GM12892 (cell line): ENCODE measurements around the gene SNAI3.

ENCODE experiments used
- DNase-seq: peaks from one replicate; pipeline ENCODE4 v3.0.0; 2011; ENCODE audit not compliant: insufficient read length
- FAIRE-seq: peaks from 2 replicates; lab custom pipeline; 2011; peaks lifted over from hg19 to GRCh38; lab: Jason Lieb, UNC
- POLR2A ChIP-seq: IDR thresholded peaks from 2 replicates; pipeline ENCODE4 v1.6.1; 2011; ENCODE audit warnings: low read depth, low read length, control low read depth
- POLR2AphosphoS5 ChIP-seq: IDR thresholded peaks from 2 replicates; pipeline ENCODE4 v1.6.1; 2011; ENCODE audit warnings: low read depth, low read length, control low read depth
- TAF1 ChIP-seq: IDR thresholded peaks from 2 replicates; pipeline ENCODE4 v1.6.1; 2011; ENCODE audit warnings: low read depth, mild to moderate bottlenecking, control low read depth, low read length, borderline replicate concordance

The SNAI3 gene

DNA sequence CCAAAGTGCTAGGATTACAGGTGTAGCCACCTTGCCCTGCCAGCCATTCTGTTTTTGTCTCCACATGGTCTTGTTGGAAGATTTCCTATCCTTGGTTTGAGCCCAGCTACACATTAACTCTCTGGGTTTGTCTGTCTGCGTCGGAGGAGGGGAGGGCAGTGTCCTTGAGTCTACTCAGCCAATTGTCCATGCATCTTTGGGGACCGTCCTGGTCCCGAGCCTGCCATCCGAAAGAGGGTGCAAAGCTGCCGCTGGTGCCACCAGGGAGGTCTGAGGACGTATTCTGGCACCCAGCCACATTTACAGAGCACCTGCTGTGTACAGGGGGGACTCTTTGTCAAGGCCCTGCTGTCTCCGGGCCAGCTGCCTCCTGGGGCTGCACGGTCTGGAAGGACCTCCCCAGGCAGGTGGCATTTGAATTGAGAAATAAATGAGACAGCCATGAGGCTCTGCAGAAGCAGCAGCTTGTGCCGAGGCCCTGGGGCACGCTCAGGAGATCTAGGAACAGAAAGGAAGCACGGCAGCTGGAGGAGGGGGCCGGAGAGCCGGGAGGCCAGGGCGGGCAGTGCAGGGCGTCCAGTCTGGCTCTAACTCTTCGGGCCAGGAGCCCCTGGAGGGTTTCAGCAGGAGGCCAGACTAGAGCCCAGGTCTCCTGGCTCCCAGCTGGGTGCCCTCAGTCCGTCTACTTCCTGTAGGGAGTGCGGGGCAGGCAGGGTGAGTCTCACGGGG is 36.9 kb downstream of the SNAI3 start:
- TF ChIP-seq TAF1 (no peak), POLR2AphosphoS5 (no peak; the same call in 1 of the 2 replicates), POLR2A (no peak)
- FAIRE-seq (no peak), DNase-seq (no peak)

DNA sequence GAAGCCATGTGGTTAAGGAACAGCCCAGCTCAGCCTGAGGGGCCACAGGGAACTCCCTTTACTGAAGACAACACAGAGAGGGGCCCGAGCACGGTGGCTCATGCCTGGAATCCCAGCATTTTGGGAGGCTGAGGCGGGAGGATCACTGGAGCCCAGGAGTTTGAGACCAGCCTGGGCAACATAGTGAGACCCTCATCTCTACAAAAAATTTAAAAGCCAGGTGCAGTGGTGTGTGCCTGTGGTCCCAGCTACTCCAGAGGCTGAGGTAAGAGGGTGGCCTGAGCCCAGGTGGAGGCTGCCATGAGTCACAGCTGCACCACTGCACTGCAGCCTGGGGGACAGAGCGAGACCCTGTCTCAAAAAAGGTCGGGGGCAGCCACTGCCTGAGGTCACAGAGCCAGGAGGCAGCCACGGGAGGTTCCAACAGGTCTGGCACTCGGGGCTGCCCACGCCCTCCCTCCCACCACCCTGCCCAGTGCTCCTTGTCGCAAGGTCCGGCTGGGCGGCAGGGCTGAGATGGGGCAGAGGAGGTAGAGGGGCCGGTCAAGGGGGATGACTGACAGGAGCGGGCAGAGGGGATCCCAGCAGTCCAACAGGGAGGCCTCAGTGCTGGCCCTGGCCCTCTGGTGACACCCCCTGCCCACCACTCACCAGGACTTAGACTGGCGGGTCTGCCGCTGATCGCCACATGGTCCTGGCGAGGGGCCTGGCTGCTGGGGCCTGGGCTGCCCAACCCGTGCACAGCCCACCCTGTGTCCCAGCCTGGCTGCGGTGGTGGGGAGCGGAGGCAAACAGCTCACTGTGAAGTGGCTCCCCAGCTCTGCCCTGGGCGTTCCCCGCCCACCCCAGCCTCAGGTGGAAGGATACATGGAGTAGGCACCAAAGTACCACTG is 38.9 kb downstream of the SNAI3 start:
- peak; percentile 38; the same call in 1 of the 2 replicates for TF ChIP-seq POLR2A
- TF ChIP-seq TAF1: no peak
- peak; percentile 58; the same call in 1 of the 2 replicates for TF ChIP-seq POLR2AphosphoS5

DNA sequence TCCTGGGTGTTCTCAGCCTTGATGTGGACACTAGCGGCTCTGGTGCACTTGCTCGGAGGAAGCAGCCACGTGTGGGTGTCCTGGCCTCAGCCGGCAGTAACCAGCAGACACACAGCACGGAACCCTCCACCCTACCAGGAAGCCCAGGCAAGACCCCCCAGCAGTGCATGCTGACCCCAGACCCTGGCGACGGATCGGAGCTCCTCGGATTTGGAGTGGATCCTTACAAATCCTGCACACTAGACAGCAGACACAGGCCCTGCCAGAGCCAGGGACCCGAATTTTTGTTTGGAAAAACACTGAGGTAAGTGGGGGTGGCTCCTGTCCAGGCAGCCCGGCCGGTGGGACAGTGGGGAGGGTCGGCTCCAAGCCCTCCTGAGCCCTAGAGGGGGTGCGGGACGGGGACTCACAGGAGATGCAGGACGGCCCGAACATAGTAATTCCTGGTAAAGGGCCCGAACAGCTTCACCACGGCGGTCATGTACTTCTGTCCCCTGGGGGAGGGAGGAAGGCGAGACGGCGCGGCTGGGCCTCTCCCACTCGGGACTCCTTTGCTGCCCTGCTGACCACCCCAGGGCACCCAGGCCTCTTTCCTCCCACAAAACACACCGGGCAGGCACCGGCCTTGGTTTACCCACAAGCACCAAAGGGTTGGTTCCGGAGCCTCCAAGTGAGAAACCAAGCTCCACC is 39.8 kb downstream of the SNAI3 start:
- no peak for FAIRE-seq
- no peak; the same call in 1 of the 2 replicates for TF ChIP-seq POLR2AphosphoS5
- no peak for TF ChIP-seq TAF1
- TF ChIP-seq POLR2A: no peak; the same call in 1 of the 2 replicates
- DNase-seq: no peak

More for the DNA sequence above, 38.9 kb downstream of the SNAI3 start:
- no peak for DNase-seq
- no peak for FAIRE-seq

DNA sequence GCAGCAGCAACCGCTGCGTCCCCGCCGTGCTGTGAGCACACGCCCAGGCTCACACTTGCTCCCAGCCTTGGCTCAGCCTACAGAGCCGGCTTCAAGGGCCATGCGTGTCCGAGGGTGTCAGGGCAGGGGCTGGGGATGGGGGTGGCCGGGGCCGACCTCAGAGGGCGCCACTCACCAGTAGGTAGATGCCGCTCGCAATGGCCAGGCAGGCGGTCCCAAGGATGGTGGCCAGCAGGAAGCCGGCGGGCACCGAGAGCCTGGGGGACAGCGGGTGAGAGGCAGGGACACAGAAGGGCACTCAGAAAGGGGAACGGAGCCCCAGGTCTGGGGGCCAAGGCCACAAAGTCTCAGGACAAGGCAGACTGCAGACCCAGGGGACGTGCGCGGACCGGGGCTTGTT is 40.4 kb downstream of the SNAI3 start:
- no peak for TF ChIP-seq POLR2A
- no peak for TF ChIP-seq TAF1
- TF ChIP-seq POLR2AphosphoS5: no peak
- no peak for DNase-seq
- FAIRE-seq: no peak

- no peak for TF ChIP-seq TAF1
- no peak for TF ChIP-seq POLR2A
- TF ChIP-seq POLR2AphosphoS5: no peak
- no peak for DNase-seq
- FAIRE-seq: no peak
Observed at GRCh38 chr16:88645455-88645854, 40.9 kb downstream of the SNAI3 start.

DNA sequence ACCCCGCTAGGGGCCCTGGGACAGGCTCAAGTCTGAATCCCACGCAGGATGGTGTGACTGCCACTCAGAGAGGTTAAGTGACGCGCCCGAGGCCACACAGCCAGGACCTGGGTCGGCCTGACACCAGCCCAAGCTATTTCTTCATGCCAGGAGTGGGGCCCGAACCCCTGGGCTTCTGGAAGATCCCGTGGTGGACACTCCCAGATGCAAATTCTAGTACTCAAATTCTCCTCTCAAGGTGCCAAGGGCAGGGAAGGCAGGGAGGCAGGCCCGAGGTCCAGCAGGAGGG is 42.7 kb downstream of the SNAI3 start:
- no peak for TF ChIP-seq POLR2A
- no peak for TF ChIP-seq TAF1
- TF ChIP-seq POLR2AphosphoS5: no peak
- FAIRE-seq: no peak
- DNase-seq: no peak

DNA sequence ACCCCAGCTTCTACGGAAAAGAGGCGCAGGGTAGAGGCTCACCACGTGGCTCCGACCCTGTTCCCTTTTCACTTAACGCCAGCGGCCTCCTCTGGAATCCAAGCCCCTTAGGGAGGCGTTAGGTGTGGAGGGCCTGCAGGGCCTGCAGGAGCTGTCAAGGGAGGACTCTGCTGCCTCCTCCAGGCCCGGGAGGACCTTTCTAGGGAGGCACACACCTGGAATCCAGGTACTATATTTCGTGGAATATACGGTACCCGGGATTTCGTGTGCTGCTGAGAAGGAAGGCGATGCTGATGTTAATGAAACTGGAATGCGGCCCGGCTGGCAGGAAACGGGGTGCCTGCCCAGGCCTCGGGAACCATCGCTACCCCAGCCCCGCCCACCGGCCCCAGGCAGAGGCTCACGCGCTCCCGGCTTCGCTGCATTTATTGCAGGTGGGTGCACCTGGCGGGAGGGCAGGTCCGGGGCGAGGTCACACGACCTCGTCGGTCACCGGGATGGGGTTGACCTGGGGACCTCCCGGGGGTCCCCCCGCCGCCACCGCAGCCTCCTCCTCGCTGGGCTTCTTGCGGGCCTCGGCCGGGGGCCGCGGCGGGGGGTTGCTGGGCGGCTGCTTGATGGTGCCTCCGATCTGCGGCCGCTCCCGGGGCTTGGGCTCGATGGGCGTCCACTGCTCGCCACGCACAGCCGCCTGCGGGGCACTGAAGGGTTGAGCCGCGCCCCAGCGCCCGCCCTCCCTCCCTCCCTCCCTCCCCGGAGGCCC is 43.2 kb downstream of the SNAI3 start:
- DNase-seq (no peak), FAIRE-seq (no peak)
- TF ChIP-seq POLR2A (no peak), POLR2AphosphoS5 (peak; percentile 38; the same call in 1 of the 2 replicates), TAF1 (no peak)

GRCh38 chr16:88640498-88641247 is 45.6 kb downstream of the SNAI3 start:
- DNase-seq (no peak), FAIRE-seq (no peak)
- TF ChIP-seq TAF1 (no peak), POLR2A (0 out of 2 replicates have a peak, but pooled peaks have one; percentile 28), POLR2AphosphoS5 (0 out of 2 replicates have a peak, but pooled peaks have one; percentile 23)

DNA sequence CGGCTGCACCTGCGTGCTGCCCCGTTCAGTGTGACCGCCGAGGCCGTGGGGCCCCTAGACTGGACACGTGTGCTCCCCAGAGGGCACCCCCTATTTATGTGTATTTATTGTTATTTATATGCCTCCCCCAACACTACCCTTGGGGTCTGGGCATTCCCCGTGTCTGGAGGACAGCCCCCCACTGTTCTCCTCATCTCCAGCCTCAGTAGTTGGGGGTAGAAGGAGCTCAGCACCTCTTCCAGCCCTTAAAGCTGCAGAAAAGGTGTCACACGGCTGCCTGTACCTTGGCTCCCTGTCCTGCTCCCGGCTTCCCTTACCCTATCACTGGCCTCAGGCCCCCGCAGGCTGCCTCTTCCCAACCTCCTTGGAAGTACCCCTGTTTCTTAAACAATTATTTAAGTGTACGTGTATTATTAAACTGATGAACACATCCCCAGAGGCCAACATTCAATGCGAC is 46.2 kb downstream of the SNAI3 start:
- DNase-seq (no peak), FAIRE-seq (no peak)
- TF ChIP-seq POLR2AphosphoS5: no peak
- no peak for TF ChIP-seq TAF1
- no peak for TF ChIP-seq POLR2A
